GM12874 (cell line): ENCODE measurements around the gene FRMPD2.

Experiments
- CTCF ChIP-seq: IDR thresholded peaks from 2 replicates; pipeline ENCODE4 v1.5.1; 2011; ENCODE audit warnings: low read depth, mild to moderate bottlenecking, control low read depth, low read length, moderate library complexity; ENCODE audit not compliant: insufficient read depth

Gene FRMPD2

GRCh38 chr10:48257407-48257961, 17.0 kb downstream of the FRMPD2 start:
- TF ChIP-seq CTCF = no peak

- TF ChIP-seq CTCF = no peak
These were observed 18.8 kb downstream of the FRMPD2 start for GRCh38 chr10:48255722-48256121.

- no peak for TF ChIP-seq CTCF
These were observed 19.6 kb downstream of the FRMPD2 start for GRCh38 chr10:48254750-48255512.

- TF ChIP-seq CTCF = no peak
These were observed 20.4 kb downstream of the FRMPD2 start for GRCh38 chr10:48253970-48254657.

GRCh38 chr10:48252354-48252650, 22.2 kb downstream of the FRMPD2 start:
- no peak for TF ChIP-seq CTCF

GRCh38 chr10:48251525-48252353, 22.8 kb downstream of the FRMPD2 start:
- no peak for TF ChIP-seq CTCF

- TF ChIP-seq CTCF = no peak
These were observed 23.4 kb downstream of the FRMPD2 start for GRCh38 chr10:48251152-48251524.
